MM.1S (cell line): ENCODE data around the gene DLG5.

Experiments
- CTCF ChIP-seq: fragments of 300-600 bp; sonication (generic); IDR thresholded peaks from 2 replicates; pipeline ENCODE4 v1.5.1; 2016; ENCODE audit warnings: antibody characterized with exemption, low read length, mixed read lengths
- EZH2 ChIP-seq: fragments of 300-600 bp; sonication (generic); optimal IDR thresholded peaks from 2 replicates; pipeline ENCODE3; 2017; ENCODE audit warnings: low read depth, mild to moderate bottlenecking, antibody characterized with exemption, low read length, mixed read lengths
- EZH2phosphoT487 ChIP-seq: fragments of 300-600 bp; sonication (generic); IDR thresholded peaks from 2 replicates; pipeline ENCODE4 v1.6.1; 2018; ENCODE audit warnings: antibody characterized with exemption, low read length

DNA sequence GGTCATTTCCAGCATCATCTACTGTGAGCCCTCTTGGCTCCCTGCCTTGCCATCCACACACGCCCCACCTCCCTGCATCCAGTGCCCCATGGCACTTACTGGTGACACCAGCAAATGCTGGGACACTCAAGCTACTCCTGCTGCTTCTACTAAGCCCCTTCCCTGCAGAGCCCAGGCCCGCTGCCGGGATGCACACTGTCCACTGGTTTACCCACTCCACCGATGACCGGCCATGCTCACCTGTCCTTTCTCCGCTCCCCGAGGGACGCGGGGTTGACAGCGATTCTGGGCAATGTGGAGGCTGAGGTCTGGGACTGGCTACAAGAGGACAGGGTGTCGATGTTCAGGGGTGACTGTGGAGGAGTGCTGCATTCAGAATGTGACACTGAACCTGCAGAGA lies 110.2 kb downstream of the DLG5 start:
- TF ChIP-seq CTCF (no peak), EZH2 (no peak), EZH2phosphoT487 (no peak)
